Loucy (cell line): ENCODE data around the gene PKLR.

Source experiments
- H2AFZ ChIP-seq: fragments of 200-600 bp; sonication (generic); 2 replicates; pipeline ENCODE4 v1.6.0; 2016; ENCODE audit warnings: antibody characterized with exemption, mild to moderate bottlenecking, low read length, moderate library complexity
- H3F3A ChIP-seq: fragments of 200-600 bp; 2 replicates; pipeline ENCODE4 v1.6.0; 2016; ENCODE audit warnings: antibody characterized with exemption, low read depth, mild to moderate bottlenecking
- H3K27me3 ChIP-seq: fragments of 200-600 bp; sonication (generic); 2 replicates; pipeline ENCODE4 v1.6.1; 2014; ENCODE audit warnings: low read length, mild to moderate bottlenecking; ENCODE audit not compliant: insufficient read depth, poor library complexity, severe bottlenecking
- H3K36me3 ChIP-seq: fragments of 200-600 bp; sonication (generic); 2 replicates; pipeline ENCODE4 v1.6.1; 2016; ENCODE audit warnings: low read length; ENCODE audit not compliant: insufficient read depth
- H3K4me1 ChIP-seq: fragments of 200-600 bp; sonication (generic); 2 replicates; pipeline ENCODE4 v1.5.1; 2014; ENCODE audit warnings: low read length, mild to moderate bottlenecking; ENCODE audit not compliant: insufficient read depth, poor library complexity, severe bottlenecking
- H3K4me2 ChIP-seq: fragments of 200-600 bp; sonication (generic); 2 replicates; pipeline ENCODE4 v1.6.0; 2014; ENCODE audit warnings: antibody characterized with exemption, low read length, low read depth, mild to moderate bottlenecking; ENCODE audit not compliant: poor library complexity, severe bottlenecking
- H3K4me3 ChIP-seq: fragments of 200-600 bp; sonication (generic); 2 replicates; pipeline ENCODE4 v1.5.1; 2014; ENCODE audit warnings: low read length, mild to moderate bottlenecking, mixed read lengths; ENCODE audit not compliant: poor library complexity, severe bottlenecking
- H3K79me2 ChIP-seq: fragments of 200-600 bp; sonication (generic); 2 replicates; pipeline ENCODE4 v1.6.1; 2014; ENCODE audit warnings: low read length; ENCODE audit not compliant: insufficient read depth
- H3K9ac ChIP-seq: fragments of 200-600 bp; sonication (generic); 2 replicates; pipeline ENCODE4 v1.6.0; 2014; ENCODE audit warnings: mild to moderate bottlenecking, low read depth, low read length, moderate library complexity; ENCODE audit not compliant: poor library complexity, severe bottlenecking
- H3K9me2 ChIP-seq: fragments of 200-600 bp; sonication (generic); replicated peaks from 2 replicates; pipeline ENCODE4 v1.6.1; 2016; ENCODE audit warnings: low read depth, low read length, mixed read lengths
- H3K9me3 ChIP-seq: fragments of 200-600 bp; sonication (generic); 2 replicates; pipeline ENCODE4 v1.6.1; 2014; ENCODE audit warnings: mild to moderate bottlenecking, antibody characterized with exemption, low read length, low read depth; ENCODE audit not compliant: insufficient read depth
- H4K20me1 ChIP-seq: fragments of 200-600 bp; sonication (generic); 2 replicates; pipeline ENCODE4 v1.6.0; 2014; ENCODE audit warnings: antibody characterized with exemption, low read length, mild to moderate bottlenecking; ENCODE audit not compliant: insufficient read depth, poor library complexity, severe bottlenecking
- CTCF ChIP-seq: fragments of 200-600 bp; sonication (generic); conservative IDR thresholded peaks from 2 replicates; pipeline ENCODE4 v1.5.1; 2014; ENCODE audit warnings: mild to moderate bottlenecking, antibody characterized with exemption, low read length
- EZH2phosphoT487 ChIP-seq: fragments of 200-600 bp; IDR thresholded peaks from 2 replicates; pipeline ENCODE4 v1.6.1; 2018; ENCODE audit warnings: antibody characterized with exemption, mild to moderate bottlenecking, moderate library complexity, borderline replicate concordance

PKLR gene

GRCh38 chr1:155296661-155297060 is 4.6 kb downstream of the PKLR start:
- no peaks in the 10 kb centered on the region for H3K4me1 ChIP-seq
- no peaks in the 10 kb centered on the region for H4K20me1 ChIP-seq
- no peaks in the 10 kb centered on the region for H3K9me3 ChIP-seq
- H3K27me3 ChIP-seq = no peaks in the 10 kb centered on the region
- no peak overlapping the region for H3K4me2 ChIP-seq
- no peak overlapping the region for H3K9ac ChIP-seq
- no peaks in the 10 kb centered on the region for H3K36me3 ChIP-seq
- H3K9me2 ChIP-seq = no peaks in the 10 kb centered on the region
- H3K79me2 ChIP-seq = no peaks in the 10 kb centered on the region
- TF ChIP-seq CTCF = no peak
- no peak for TF ChIP-seq EZH2phosphoT487
- H3K4me3 ChIP-seq = no peak overlapping the region
- H3F3A ChIP-seq = no peaks in the 10 kb centered on the region
- H2AFZ ChIP-seq = no peak overlapping the region

- Histone ChIP-seq H3K4me2 (no peak overlapping the region), H3K9me3 (no peaks in the 10 kb centered on the region), H3F3A (no peaks in the 10 kb centered on the region)
Observed at GRCh38 chr1:155295942-155296267, 5.3 kb downstream of the PKLR start.

GRCh38 chr1:155295183-155295941 is 5.9 kb downstream of the PKLR start:
- Histone ChIP-seq H3K4me1 (no peaks in the 10 kb centered on the region), H3K79me2 (no peaks in the 10 kb centered on the region), H3F3A (no peaks in the 10 kb centered on the region), H3K9me2 (no peaks in the 10 kb centered on the region), H3K4me3 (no peak overlapping the region), H3K36me3 (no peaks in the 10 kb centered on the region), H3K9ac (no peak overlapping the region), H3K9me3 (no peaks in the 10 kb centered on the region), H2AFZ (no peak overlapping the region), H3K27me3 (no peaks in the 10 kb centered on the region), H4K20me1 (no peaks in the 10 kb centered on the region), H3K4me2 (no peak overlapping the region)
- TF ChIP-seq CTCF = no peak
- TF ChIP-seq EZH2phosphoT487 = no peak

More at GRCh38 chr1:155295942-155296267, 5.3 kb downstream of the PKLR start:
- H3K36me3 ChIP-seq = no peaks in the 10 kb centered on the region
- H3K9ac ChIP-seq = no peak overlapping the region
- H3K27me3 ChIP-seq = no peaks in the 10 kb centered on the region
- no peaks in the 10 kb centered on the region for H3K4me1 ChIP-seq
- H3K9me2 ChIP-seq = no peaks in the 10 kb centered on the region
- no peaks in the 10 kb centered on the region for H3K79me2 ChIP-seq
- H2AFZ ChIP-seq = no peak overlapping the region
- no peak overlapping the region for H3K4me3 ChIP-seq
- no peak for TF ChIP-seq CTCF
- TF ChIP-seq EZH2phosphoT487 = no peak
- H4K20me1 ChIP-seq = no peaks in the 10 kb centered on the region
